HEK293 (cell line): ENCODE data around the gene AHCYL2.

Source experiments
- REPIN1 ChIP-seq: fragments of 450-650 bp; formaldehyde crosslinking; IDR thresholded peaks from 2 replicates; pipeline ENCODE4 v1.5.1; 2017; ENCODE audit warnings: missing biosample characterization, missing genetic modification characterization, low read depth
- ZBTB44 ChIP-seq: fragments of 450-650 bp; IDR thresholded peaks from 2 replicates; pipeline ENCODE4 v1.5.1; 2018; ENCODE audit warnings: missing biosample characterization, mild to moderate bottlenecking, missing genetic modification characterization
- ZNF2 ChIP-seq: fragments of 450-650 bp; formaldehyde crosslinking; IDR thresholded peaks from 2 replicates; pipeline ENCODE4 v1.5.1; 2016; ENCODE audit warnings: missing biosample characterization, missing genetic modification characterization
- ZNF514 ChIP-seq: fragments of 450-650 bp; formaldehyde crosslinking; IDR thresholded peaks from 2 replicates; pipeline ENCODE4 v1.5.1; 2016; ENCODE audit warnings: missing biosample characterization, missing genetic modification characterization
- TF ChIP-seq, protein P1 (sequence below): fragments of 450-650 bp; formaldehyde crosslinking; IDR thresholded peaks from 2 replicates; pipeline ENCODE4 v1.5.1; 2016; ENCODE audit warnings: missing biosample characterization, missing genetic modification characterization

- TF ChIP-seq REPIN1 (tag by site-specific recombination) (no peak), ZNF2 (tag by site-specific recombination) (no peak), ZBTB44 (tag by site-specific recombination) (no peak), ZNF514 (no peak)
- TF ChIP-seq, protein P1, sequence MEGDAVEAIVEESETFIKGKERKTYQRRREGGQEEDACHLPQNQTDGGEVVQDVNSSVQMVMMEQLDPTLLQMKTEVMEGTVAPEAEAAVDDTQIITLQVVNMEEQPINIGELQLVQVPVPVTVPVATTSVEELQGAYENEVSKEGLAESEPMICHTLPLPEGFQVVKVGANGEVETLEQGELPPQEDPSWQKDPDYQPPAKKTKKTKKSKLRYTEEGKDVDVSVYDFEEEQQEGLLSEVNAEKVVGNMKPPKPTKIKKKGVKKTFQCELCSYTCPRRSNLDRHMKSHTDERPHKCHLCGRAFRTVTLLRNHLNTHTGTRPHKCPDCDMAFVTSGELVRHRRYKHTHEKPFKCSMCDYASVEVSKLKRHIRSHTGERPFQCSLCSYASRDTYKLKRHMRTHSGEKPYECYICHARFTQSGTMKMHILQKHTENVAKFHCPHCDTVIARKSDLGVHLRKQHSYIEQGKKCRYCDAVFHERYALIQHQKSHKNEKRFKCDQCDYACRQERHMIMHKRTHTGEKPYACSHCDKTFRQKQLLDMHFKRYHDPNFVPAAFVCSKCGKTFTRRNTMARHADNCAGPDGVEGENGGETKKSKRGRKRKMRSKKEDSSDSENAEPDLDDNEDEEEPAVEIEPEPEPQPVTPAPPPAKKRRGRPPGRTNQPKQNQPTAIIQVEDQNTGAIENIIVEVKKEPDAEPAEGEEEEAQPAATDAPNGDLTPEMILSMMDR (tag by site-specific recombination), result no peak
Observed at GRCh38 chr7:129371487-129371886, 146.7 kb downstream of the AHCYL2 start.
